GM12872 (cell line): ENCODE results near the gene MYRF.

Experiments used
- CTCF ChIP-seq: IDR thresholded peaks from 3 replicates; pipeline ENCODE4 v1.5.1; 2011; ENCODE audit warnings: low read depth, mild to moderate bottlenecking, low read length, moderate library complexity; ENCODE audit not compliant: insufficient read depth

The MYRF gene

GRCh38 chr11:61720597-61720996 is 31.8 kb upstream of the MYRF start:
- no peak for TF ChIP-seq CTCF

GRCh38 chr11:61724437-61724836 is 28.0 kb upstream of the MYRF start:
- no peak for TF ChIP-seq CTCF

DNA sequence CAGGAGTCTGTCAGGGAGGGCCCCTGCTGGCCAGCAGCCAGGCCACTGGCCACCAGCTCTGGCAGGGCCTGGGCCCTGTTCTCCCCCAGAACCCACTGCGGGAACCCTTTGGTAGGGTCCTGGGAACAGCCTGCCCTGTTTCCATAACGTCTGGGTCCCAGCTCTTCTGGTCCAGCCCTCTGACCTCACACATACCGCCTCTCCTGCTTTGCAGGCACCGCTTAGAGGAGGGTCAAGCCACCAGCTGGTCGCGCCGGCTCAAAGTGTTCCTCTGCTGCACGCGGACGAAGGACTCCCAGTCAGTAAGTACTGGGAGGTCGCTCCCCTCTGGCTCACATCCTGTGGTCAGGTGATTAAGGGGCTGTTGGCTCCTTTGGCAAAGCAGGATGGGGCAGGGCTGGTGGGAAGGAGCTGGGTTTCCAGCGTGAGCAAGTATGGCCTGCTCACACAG is 26.6 kb upstream of the MYRF start:
- no peak for TF ChIP-seq CTCF

GRCh38 chr11:61726775-61727174 is 25.7 kb upstream of the MYRF start:
- TF ChIP-seq CTCF = no peak

GRCh38 chr11:61727401-61727811 is 25.0 kb upstream of the MYRF start:
- no peak for TF ChIP-seq CTCF

DNA sequence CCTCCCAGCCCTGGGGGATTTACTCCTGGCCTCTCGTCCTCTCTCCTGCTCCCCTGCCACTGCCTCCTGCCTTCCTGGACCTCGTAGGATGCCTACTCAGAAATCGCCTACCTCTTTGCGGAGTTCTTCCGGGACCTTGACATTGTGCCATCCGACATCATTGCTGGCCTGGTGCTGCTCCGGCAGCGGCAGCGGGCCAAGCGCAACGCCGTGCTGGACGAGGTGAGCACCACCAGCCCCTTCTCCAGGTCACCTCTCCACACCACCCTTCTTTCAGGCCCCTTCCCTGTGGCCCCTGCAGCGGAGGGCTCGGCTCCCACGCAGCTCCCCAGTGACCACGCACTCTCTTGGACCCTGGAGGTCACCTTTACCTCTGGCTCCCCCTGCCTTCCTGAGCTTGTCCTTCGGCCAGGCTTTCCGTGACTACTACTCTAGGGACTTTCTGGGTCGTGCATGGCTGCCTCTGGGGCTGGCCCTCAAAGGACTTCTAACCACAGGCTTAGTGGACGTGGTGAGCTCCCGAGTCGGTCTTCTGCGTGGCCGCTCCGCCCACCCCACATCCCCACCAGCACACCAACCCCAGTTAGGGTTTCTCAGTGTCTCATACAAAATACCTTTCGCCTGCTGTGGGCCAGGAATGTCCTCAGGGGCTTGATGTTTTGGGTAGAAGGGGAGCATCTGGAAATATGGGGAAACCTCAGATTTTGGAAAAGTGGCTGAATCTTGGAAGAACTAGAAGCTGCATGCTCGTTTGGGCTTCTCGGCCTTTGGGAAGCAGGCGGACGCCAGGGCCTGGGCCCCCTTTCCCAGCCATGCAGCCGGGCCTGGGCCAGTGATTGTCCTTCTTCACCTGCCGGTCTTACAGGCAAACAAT is 24.1 kb upstream of the MYRF start:
- no peak for TF ChIP-seq CTCF

GRCh38 chr11:61728940-61729219 is 23.6 kb upstream of the MYRF start:
- TF ChIP-seq CTCF = no peak
